B cell (primary cell): ENCODE results near the gene CASTOR2. TPM values are rescaled to one million over a fixed set of nuclear protein-coding genes. Genes with fewer than 3 reads are reported as not detected.
"Not testable (repeated sequence)": the region's sequence is repeated elsewhere in the genome, so short reads cannot be mapped to it uniquely, and the experiment has no call there.

ENCODE experiments used
- ATAC-seq: fragments of 200-7000 bp; cut with Tn5 transposase; one replicate; pipeline ENCODE4 v1.10.0; 2021; ENCODE audit warnings: low read depth, mild to moderate bottlenecking, moderate number of reproducible peaks, moderate library complexity
- CTCF ChIA-PET: fragments of 350-600 bp; sonication (Branson Sonifier 250); formaldehyde crosslinking; loops from one replicate; lab custom pipeline; 2021; ENCODE audit warnings: antibody characterized with exemption, inconsistent platforms; lab: Charles Lee
- POLR2A ChIA-PET: fragments of 350-600 bp; sonication (Branson Sonifier 250); formaldehyde crosslinking; loops from one replicate; lab custom pipeline; 2021; ENCODE audit warnings: antibody characterized with exemption; lab: Charles Lee
- DNase-seq: peaks from one replicate; pipeline ENCODE4 v3.0.0; 2013
- H2AFZ ChIP-seq: 2 replicates; pipeline ENCODE4 v1.6.1; 2012; ENCODE audit warnings: mild to moderate bottlenecking, low read depth, low read length; ENCODE audit not compliant: insufficient read depth, poor library complexity, severe bottlenecking
- H3K27ac ChIP-seq, 2 donors: 1 replicate in 1 of 2; 2 replicates in 1 of 2; pipeline ENCODE4 v1.5.1; 2012 to 2013; ENCODE audit warnings: low read length in 2 of 2, mild to moderate bottlenecking in 2 of 2, moderate library complexity in 1 of 2
- H3K27me3 ChIP-seq, 4 experiments: fragments of 200-600 bp in 1 of 4; sonication (generic) in 1 of 4; replicated peaks in 1 of 4; 1 replicate in 2 of 4; 2 replicates in 2 of 4; pipeline versions ENCODE4 v1.6.1 to v1.7.0; 2013 to 2016; ENCODE audit warnings: low read length in 3 of 4, mild to moderate bottlenecking in 2 of 4, mixed read lengths in 1 of 4, moderate library complexity in 1 of 4; ENCODE audit not compliant: insufficient read depth in 4 of 4, control insufficient read depth in 3 of 4; ENCODE audit errors: control extremely low read depth in 1 of 4
- H3K36me3 ChIP-seq, 2 experiments: replicated peaks in 1 of 2; 1 replicate in 1 of 2; 2 replicates in 1 of 2; pipeline versions ENCODE4 v1.6.1 to v1.7.1; 2013; ENCODE audit warnings: low read length in 1 of 2; ENCODE audit not compliant: insufficient read depth in 2 of 2, control insufficient read depth in 1 of 2; ENCODE audit errors: control extremely low read depth in 1 of 2, extremely low read depth in 1 of 2
- H3K4me1 ChIP-seq, 2 donors: fragments of 200-600 bp in 1 of 2; sonication (generic) in 1 of 2; 1 replicate in 1 of 2; 2 replicates in 1 of 2; pipeline versions ENCODE4 v1.5.1 to v1.6.1; 2013 to 2017; ENCODE audit warnings: low read length in 2 of 2; ENCODE audit not compliant: control insufficient read depth in 2 of 2, insufficient read depth in 2 of 2
- H3K4me2 ChIP-seq: replicated peaks from 2 replicates; pipeline ENCODE3; 2012; ENCODE audit warnings: mild to moderate bottlenecking, low read depth, low read length; ENCODE audit not compliant: poor library complexity, severe bottlenecking
- H3K4me3 ChIP-seq, 5 experiments: fragments of 200-600 bp in 1 of 5; sonication (generic) in 1 of 5; 1 replicate in 3 of 5; 2 replicates in 2 of 5; pipeline versions ENCODE4 v1.5.1 to v1.7.0; 2011 to 2016; ENCODE audit warnings: low read length in 4 of 5, mild to moderate bottlenecking in 4 of 5, low read depth in 2 of 5, control low read depth in 1 of 5, moderate library complexity in 1 of 5; ENCODE audit not compliant: insufficient read depth in 1 of 5; ENCODE audit errors: control extremely low read depth in 1 of 5, extremely low read depth in 1 of 5
- H3K79me2 ChIP-seq: fragments of 200-600 bp; sonication (generic); one replicate; pipeline ENCODE4 v1.6.0; 2016; ENCODE audit warnings: low read length; ENCODE audit not compliant: control insufficient read depth, insufficient read depth
- H3K9ac ChIP-seq: fragments of 200-600 bp; sonication (generic); 2 replicates; pipeline ENCODE4 v1.6.1; 2017; ENCODE audit warnings: mild to moderate bottlenecking, low read length, moderate library complexity
- H3K9me3 ChIP-seq, 3 donors: one replicate each; pipeline versions ENCODE4 v1.6.1 to v1.7.1; 2013; ENCODE audit warnings: low read length in 2 of 3; ENCODE audit not compliant: control insufficient read depth in 2 of 3, insufficient read depth in 1 of 3; ENCODE audit errors: control extremely low read depth in 1 of 3
- H4K20me1 ChIP-seq: 2 replicates; pipeline ENCODE4 v1.6.0; 2012; ENCODE audit warnings: mild to moderate bottlenecking, low read length; ENCODE audit not compliant: insufficient read depth, control insufficient read depth, poor library complexity, severe bottlenecking
- H3K27ac Mint-ChIP-seq: one replicate; pipeline ENCODE4 v1.8.0; 2021; ENCODE audit warnings: mixed read lengths
- H3K27me3 Mint-ChIP-seq: one replicate; pipeline ENCODE4 v1.8.0; 2021; ENCODE audit warnings: mixed read lengths
- H3K4me1 Mint-ChIP-seq: one replicate; pipeline ENCODE4 v1.8.0; 2021; ENCODE audit warnings: mixed read lengths
- H3K4me3 Mint-ChIP-seq: one replicate; pipeline ENCODE4 v1.8.0; 2021; ENCODE audit warnings: mixed read lengths
- H3K9me3 Mint-ChIP-seq: one replicate; pipeline ENCODE4 v1.8.0; 2022; ENCODE audit warnings: mixed read lengths; ENCODE audit not compliant: insufficient read depth
- WGBS: methylation state at CpG from one replicate; pipeline ENCODE4 v1.1.5; 2013; ENCODE audit warnings: missing lambda C conversion rate; ENCODE audit not compliant: insufficient coverage; 5-methylcytosine and 5-hydroxymethylcytosine counted together
- intact Hi-C: fragments of 100-400 bp; cut with micrococcal nuclease; formaldehyde crosslinking; loops from one replicate; pipeline ENCODE4 v1.10.0; 2022
- polyA plus RNA-seq: library from polyadenylated mRNA; depleted of rRNA; stranded (reverse); fragments of >200 nt; gene quantifications from 2 replicates; pipeline ENCODE4 v1.2.3, GENCODE V29; 2012
- total RNA-seq, 2 donors: library from RNA; stranded (reverse); fragments of 120-200 nt in 1 of 2; gene quantifications; 1 replicate in 1 of 2; 2 replicates in 1 of 2; pipeline versions ENCODE4 v1.2.3 to v1.2.4, GENCODE V29; 2013 to 2022

CASTOR2 gene
- total and polyA plus RNA-seq, 2 donors (not counting 1 experiment from before 2014, with no cell fraction given): 1.8 to 5.1 TPM

- H3K27me3 Mint-ChIP-seq, H3K9ac ChIP-seq, intact Hi-C loops, H3K27ac ChIP-seq, H3K4me2 ChIP-seq, ATAC-seq, H3K4me1 ChIP-seq, POLR2A ChIA-PET, H3K79me2 ChIP-seq, H3K4me3 ChIP-seq, CTCF ChIA-PET, H3K27ac Mint-ChIP-seq, H3K4me3 Mint-ChIP-seq, H3K27me3 ChIP-seq, H3K9me3 ChIP-seq, H3K36me3 ChIP-seq, H3K4me1 Mint-ChIP-seq, H2AFZ ChIP-seq, DNase-seq, H3K9me3 Mint-ChIP-seq, H4K20me1 ChIP-seq: not testable (repeated sequence)
- WGBS: no CpG with 5 or more reads among the region's 7 CpGs
Observed at GRCh38 chr7:74975959-74976358, 11.5 kb downstream of the CASTOR2 start.

GRCh38 chr7:74977523-74977922 lies 13.0 kb downstream of the CASTOR2 start:
- H3K9me3 ChIP-seq, intact Hi-C loops, H3K27ac Mint-ChIP-seq, H3K4me3 Mint-ChIP-seq, H3K36me3 ChIP-seq, H3K27ac ChIP-seq, H3K79me2 ChIP-seq, H2AFZ ChIP-seq, H3K4me1 ChIP-seq, POLR2A ChIA-PET, H3K27me3 ChIP-seq, H3K4me1 Mint-ChIP-seq, CTCF ChIA-PET, H4K20me1 ChIP-seq, H3K27me3 Mint-ChIP-seq, H3K4me3 ChIP-seq, H3K9ac ChIP-seq, H3K9me3 Mint-ChIP-seq, DNase-seq, ATAC-seq, H3K4me2 ChIP-seq: not testable (repeated sequence)
- no CpG with 5 or more reads among the region's 9 CpGs for WGBS

- H3K4me1 Mint-ChIP-seq, H3K9ac ChIP-seq, H3K79me2 ChIP-seq, H3K4me2 ChIP-seq, H3K9me3 Mint-ChIP-seq, H4K20me1 ChIP-seq, H3K9me3 ChIP-seq, H3K27ac Mint-ChIP-seq, DNase-seq, H2AFZ ChIP-seq, CTCF ChIA-PET, H3K27me3 ChIP-seq, H3K4me3 ChIP-seq, POLR2A ChIA-PET, H3K36me3 ChIP-seq, intact Hi-C loops, H3K4me1 ChIP-seq, ATAC-seq, H3K27ac ChIP-seq, H3K27me3 Mint-ChIP-seq, H3K4me3 Mint-ChIP-seq: not testable (repeated sequence)
- WGBS: 97% methylated on average over 5 of the region's 9 CpGs
Observed at GRCh38 chr7:74988436-74988835, 23.9 kb downstream of the CASTOR2 start.
